HG02852 (cell line): ENCODE measurements around the gene GALNTL6.
"Not testable (repeated sequence)": the region's sequence is repeated elsewhere in the genome, so short reads cannot be mapped to it uniquely, and the experiment has no call there.

ENCODE experiments used
- ATAC-seq: cut with Tn5 transposase; IDR thresholded peaks from one replicate; pipeline ENCODE4 v1.9.1; 2021; ENCODE audit warnings: mild to moderate bottlenecking, moderate library complexity; ENCODE audit not compliant: unreplicated experiment

Gene GALNTL6

GRCh38 chr4:172709376-172709775, 896.2 kb downstream of the GALNTL6 start:
- ATAC-seq = no peak

- no peak for ATAC-seq
Observed at GRCh38 chr4:172716291-172716690, 903.1 kb downstream of the GALNTL6 start.

GRCh38 chr4:172721659-172722058, 908.5 kb downstream of the GALNTL6 start:
- no peak for ATAC-seq

GRCh38 chr4:172725581-172725980, 912.4 kb downstream of the GALNTL6 start:
- ATAC-seq = no peak

GRCh38 chr4:172726001-172726423, 912.8 kb downstream of the GALNTL6 start:
- no peak for ATAC-seq

- no peak for ATAC-seq
Observed at GRCh38 chr4:172727631-172728030, 914.4 kb downstream of the GALNTL6 start.

GRCh38 chr4:172733645-172734044, 920.4 kb downstream of the GALNTL6 start:
- ATAC-seq = not testable (repeated sequence)

GRCh38 chr4:172734555-172734954, 921.4 kb downstream of the GALNTL6 start:
- ATAC-seq = no peak

GRCh38 chr4:172736046-172736445, 922.8 kb downstream of the GALNTL6 start:
- ATAC-seq = no peak

- ATAC-seq = peak; percentile 98
Observed at GRCh38 chr4:172740434-172740833, 927.2 kb downstream of the GALNTL6 start.

GRCh38 chr4:172750910-172751309, 937.7 kb downstream of the GALNTL6 start:
- ATAC-seq = peak; percentile 99

GRCh38 chr4:172751550-172751949, 938.3 kb downstream of the GALNTL6 start:
- ATAC-seq = no peak

- no peak for ATAC-seq
Observed at GRCh38 chr4:172758586-172759340, 945.6 kb downstream of the GALNTL6 start.

GRCh38 chr4:172760512-172760911, 947.3 kb downstream of the GALNTL6 start:
- no peak for ATAC-seq

- ATAC-seq = no peak
Observed at GRCh38 chr4:172762895-172763294, 949.7 kb downstream of the GALNTL6 start.

GRCh38 chr4:172770787-172771186, 957.6 kb downstream of the GALNTL6 start:
- ATAC-seq = no peak

GRCh38 chr4:172772781-172773180, 959.6 kb downstream of the GALNTL6 start:
- ATAC-seq = no peak

- no peak for ATAC-seq
Observed at GRCh38 chr4:172776203-172776861, 963.1 kb downstream of the GALNTL6 start.

- no peak for ATAC-seq
Observed at GRCh38 chr4:172777729-172778431, 964.7 kb downstream of the GALNTL6 start.

- ATAC-seq = no peak
Observed at GRCh38 chr4:172778583-172778982, 965.4 kb downstream of the GALNTL6 start.

- no peak for ATAC-seq
Observed at GRCh38 chr4:172780566-172781081, 967.4 kb downstream of the GALNTL6 start.
